AG09319 (cell line): ENCODE results near the gene BAZ1A.

ENCODE experiments used
- DNase-seq: peaks from one replicate; pipeline ENCODE4 v3.0.0-alpha.2; 2010; ENCODE audit warnings: low read depth; ENCODE audit errors: extremely low read depth
- TF ChIP-seq, protein P1 (sequence below): IDR thresholded peaks from 2 replicates; pipeline ENCODE4 v1.5.1; 2011; ENCODE audit warnings: low read depth, mild to moderate bottlenecking, inconsistent platforms, low read length, moderate library complexity

BAZ1A gene

DNA sequence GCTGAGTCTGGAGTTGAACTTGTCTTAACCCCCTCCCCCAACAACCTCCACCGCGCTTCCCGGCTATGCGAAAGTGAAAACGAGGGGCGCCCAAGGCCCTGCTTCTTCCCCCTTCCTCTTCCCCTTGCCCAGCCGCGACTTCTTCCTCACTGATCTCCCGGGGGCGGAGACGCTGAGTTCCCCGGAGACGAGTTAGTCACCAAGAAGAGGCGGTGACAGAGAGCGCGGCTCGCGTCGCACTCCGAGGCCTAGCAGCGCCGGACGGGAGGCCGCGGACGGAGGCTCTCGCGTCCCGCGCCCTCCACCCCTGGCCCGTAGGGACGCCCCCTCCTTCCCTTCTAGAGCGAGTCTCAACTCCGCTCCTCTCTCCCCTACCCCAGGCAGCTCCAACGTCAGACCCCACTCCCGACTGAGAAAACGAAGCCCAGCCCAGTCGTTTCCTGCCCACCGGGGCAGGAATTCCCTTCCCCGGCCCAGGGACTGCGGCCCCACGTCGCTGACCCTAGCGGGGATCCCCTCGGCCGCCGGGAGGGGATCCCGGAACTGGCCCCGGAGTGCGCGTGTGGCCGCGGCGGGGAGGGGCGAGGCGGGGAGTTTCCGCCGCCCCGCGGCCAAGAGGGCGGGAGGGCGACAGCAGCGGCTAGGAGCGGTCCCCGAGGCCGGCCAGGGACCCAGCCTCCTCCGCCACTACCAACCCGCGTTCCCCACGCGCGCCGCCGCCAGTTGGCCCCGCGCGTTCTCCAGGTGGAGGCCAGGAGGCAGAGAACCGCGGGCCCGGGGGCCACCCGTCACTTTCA is 1.4 kb downstream of the BAZ1A start:
- TF ChIP-seq, protein P1, sequence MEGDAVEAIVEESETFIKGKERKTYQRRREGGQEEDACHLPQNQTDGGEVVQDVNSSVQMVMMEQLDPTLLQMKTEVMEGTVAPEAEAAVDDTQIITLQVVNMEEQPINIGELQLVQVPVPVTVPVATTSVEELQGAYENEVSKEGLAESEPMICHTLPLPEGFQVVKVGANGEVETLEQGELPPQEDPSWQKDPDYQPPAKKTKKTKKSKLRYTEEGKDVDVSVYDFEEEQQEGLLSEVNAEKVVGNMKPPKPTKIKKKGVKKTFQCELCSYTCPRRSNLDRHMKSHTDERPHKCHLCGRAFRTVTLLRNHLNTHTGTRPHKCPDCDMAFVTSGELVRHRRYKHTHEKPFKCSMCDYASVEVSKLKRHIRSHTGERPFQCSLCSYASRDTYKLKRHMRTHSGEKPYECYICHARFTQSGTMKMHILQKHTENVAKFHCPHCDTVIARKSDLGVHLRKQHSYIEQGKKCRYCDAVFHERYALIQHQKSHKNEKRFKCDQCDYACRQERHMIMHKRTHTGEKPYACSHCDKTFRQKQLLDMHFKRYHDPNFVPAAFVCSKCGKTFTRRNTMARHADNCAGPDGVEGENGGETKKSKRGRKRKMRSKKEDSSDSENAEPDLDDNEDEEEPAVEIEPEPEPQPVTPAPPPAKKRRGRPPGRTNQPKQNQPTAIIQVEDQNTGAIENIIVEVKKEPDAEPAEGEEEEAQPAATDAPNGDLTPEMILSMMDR, result no peak
- no peak for DNase-seq

DNA sequence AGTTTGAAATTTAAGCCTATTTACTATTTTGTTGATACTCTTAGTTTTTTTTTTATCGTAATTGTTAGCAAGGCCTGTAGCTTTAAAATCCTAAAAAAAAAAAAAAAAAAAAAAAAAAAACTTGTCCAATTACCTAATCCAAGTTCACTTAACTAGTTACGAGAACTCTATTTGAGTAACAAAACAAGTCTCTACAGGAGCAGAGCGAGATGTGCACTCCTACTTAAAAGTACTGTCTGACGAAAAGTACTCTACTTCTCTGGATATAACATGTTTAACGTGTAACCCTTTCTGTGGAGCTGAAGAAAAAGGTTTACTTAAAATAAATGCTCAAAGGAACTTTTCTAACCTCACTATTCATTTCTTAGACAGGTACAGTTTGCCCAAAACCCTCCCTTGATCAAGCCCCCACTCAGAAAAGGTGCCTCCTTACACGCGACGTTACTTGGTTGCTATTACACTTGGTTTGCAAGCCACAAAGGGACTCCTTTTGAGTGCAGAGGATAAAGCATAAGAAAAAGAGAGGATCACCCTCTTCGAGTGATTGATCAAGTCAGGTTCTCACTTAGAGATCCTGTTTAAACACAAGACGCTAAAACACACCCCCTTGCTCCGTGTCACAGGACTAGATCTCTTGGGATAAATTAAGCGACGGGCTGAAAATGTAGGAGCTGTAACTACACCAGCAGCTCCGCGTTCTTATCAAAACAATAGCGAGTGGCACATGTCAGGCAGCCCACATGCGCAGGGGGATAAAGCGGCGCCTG is 2.2 kb downstream of the BAZ1A start:
- DNase-seq, result no peak
- TF ChIP-seq, protein P1, result no peak

GRCh38 chr14:34867199-34867598 is 8.0 kb downstream of the BAZ1A start:
- TF ChIP-seq, protein P1, result no peak
- no peak for DNase-seq

GRCh38 chr14:34865889-34866574 is 9.1 kb downstream of the BAZ1A start:
- TF ChIP-seq, protein P1, result no peak
- DNase-seq, result no peak

DNA sequence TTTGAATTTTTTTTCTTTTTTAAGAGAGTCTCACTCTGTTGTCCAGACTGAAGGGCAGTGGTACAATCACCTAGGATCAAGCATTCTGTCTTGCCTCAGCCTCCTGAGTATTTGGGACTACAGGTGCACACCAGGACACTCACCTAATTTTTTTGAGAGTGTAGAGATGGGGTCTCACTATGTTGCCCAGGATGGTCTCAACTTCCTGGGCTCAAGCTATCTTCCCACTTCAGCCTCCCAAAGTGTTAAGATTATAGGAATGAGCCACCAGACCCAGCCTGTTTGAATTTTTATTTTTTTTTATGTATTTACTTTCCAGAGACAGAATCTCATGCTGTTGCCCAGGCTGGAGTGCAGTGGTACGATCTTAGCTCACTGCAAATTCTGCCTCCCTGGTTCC is 11.3 kb downstream of the BAZ1A start:
- TF ChIP-seq, protein P1, result no peak
- DNase-seq, result no peak

GRCh38 chr14:34858765-34859164 is 16.4 kb downstream of the BAZ1A start:
- TF ChIP-seq, protein P1, result no peak
- DNase-seq, result no peak
